ENCODE measurements around the gene KCNMA1.

The KCNMA1 gene

GRCh38 chr10:77582710-77583115 is 54.9 kb downstream of the KCNMA1 start:
- no peaks in the 10 kb centered on the region for H3K27me3 ChIP-seq (ENCODE audit: insufficient read depth, insufficient read length)
- peaks cover 3% of the 10 kb centered on the region for H3K4me1 ChIP-seq (ENCODE audit: insufficient read depth, insufficient read length)
- no peak overlapping the region for H3K9ac ChIP-seq (ENCODE audit: insufficient read length, low read depth)
- H3K4me3 ChIP-seq (ENCODE audit: insufficient read length, low read depth): no peak overlapping the region
- H3K9me3 ChIP-seq (ENCODE audit: insufficient read depth, low read length): no peaks in the 10 kb centered on the region
- DNase-seq (ENCODE audit: low read depth, low spot score): no peak
- no peaks in the 10 kb centered on the region for H3K36me3 ChIP-seq (ENCODE audit: insufficient read depth, insufficient read length, low read length)
- TF ChIP-seq SUZ12 (IDR thresholded peaks at IDR 0.05; ENCODE audit: extremely low read depth, insufficient read depth, insufficient read length): no peak
- no peak for TF ChIP-seq ZNF274 (IDR thresholded peaks at IDR 0.05; ENCODE audit: low read depth, low read length)
- TF ChIP-seq YY1 (IDR thresholded peaks at IDR 0.05; ENCODE audit: insufficient read depth, insufficient read length): no peak

GRCh38 chr10:77581738-77582137 is 55.9 kb downstream of the KCNMA1 start:
- Histone ChIP-seq H3K27me3 (ENCODE audit: insufficient read depth, insufficient read length) (no peaks in the 10 kb centered on the region), H3K4me1 (ENCODE audit: insufficient read depth, insufficient read length) (peaks cover 3% of the 10 kb centered on the region), H3K36me3 (ENCODE audit: insufficient read depth, insufficient read length, low read length) (no peaks in the 10 kb centered on the region), H3K9me3 (ENCODE audit: insufficient read depth, low read length) (no peaks in the 10 kb centered on the region), H3K9ac (ENCODE audit: insufficient read length, low read depth) (no peak overlapping the region), H3K4me3 (ENCODE audit: insufficient read length, low read depth) (no peak overlapping the region)
- no peak for DNase-seq (ENCODE audit: low read depth, low spot score)
- TF ChIP-seq ZNF274 (IDR thresholded peaks at IDR 0.05; ENCODE audit: low read depth, low read length): no peak
- no peak for TF ChIP-seq YY1 (IDR thresholded peaks at IDR 0.05; ENCODE audit: insufficient read depth, insufficient read length)
- no peak for TF ChIP-seq SUZ12 (IDR thresholded peaks at IDR 0.05; ENCODE audit: extremely low read depth, insufficient read depth, insufficient read length)

- Histone ChIP-seq H3K4me1 (ENCODE audit: insufficient read depth, insufficient read length) (peaks cover 3% of the 10 kb centered on the region), H3K27me3 (ENCODE audit: insufficient read depth, insufficient read length) (no peaks in the 10 kb centered on the region), H3K9me3 (ENCODE audit: insufficient read depth, low read length) (no peaks in the 10 kb centered on the region), H3K4me3 (ENCODE audit: insufficient read length, low read depth) (no peak overlapping the region), H3K9ac (ENCODE audit: insufficient read length, low read depth) (no peak overlapping the region), H3K36me3 (ENCODE audit: insufficient read depth, insufficient read length, low read length) (no peaks in the 10 kb centered on the region)
- TF ChIP-seq YY1 (IDR thresholded peaks at IDR 0.05; ENCODE audit: insufficient read depth, insufficient read length): no peak
- TF ChIP-seq ZNF274 (IDR thresholded peaks at IDR 0.05; ENCODE audit: low read depth, low read length): no peak
- no peak for TF ChIP-seq SUZ12 (IDR thresholded peaks at IDR 0.05; ENCODE audit: extremely low read depth, insufficient read depth, insufficient read length)
- DNase-seq (ENCODE audit: low read depth, low spot score): no peak
Observed at GRCh38 chr10:77580482-77580881, 57.1 kb downstream of the KCNMA1 start.

- H3K9me3 ChIP-seq (ENCODE audit: insufficient read depth, low read length): no peaks in the 10 kb centered on the region
- H3K27me3 ChIP-seq (ENCODE audit: insufficient read depth, insufficient read length): no peaks in the 10 kb centered on the region
- no peak overlapping the region for H3K9ac ChIP-seq (ENCODE audit: insufficient read length, low read depth)
- no peaks in the 10 kb centered on the region for H3K36me3 ChIP-seq (ENCODE audit: insufficient read depth, insufficient read length, low read length)
- no peaks in the 10 kb centered on the region for H3K4me1 ChIP-seq (ENCODE audit: insufficient read depth, insufficient read length)
- no peak for DNase-seq (ENCODE audit: low read depth, low spot score)
- TF ChIP-seq YY1 (IDR thresholded peaks at IDR 0.05; ENCODE audit: insufficient read depth, insufficient read length) (no peak), ZNF274 (IDR thresholded peaks at IDR 0.05; ENCODE audit: low read depth, low read length) (no peak), SUZ12 (IDR thresholded peaks at IDR 0.05; ENCODE audit: extremely low read depth, insufficient read depth, insufficient read length) (no peak)
- H3K4me3 ChIP-seq (ENCODE audit: insufficient read length, low read depth): no peak overlapping the region
Observed at GRCh38 chr10:77578583-77579227, 58.9 kb downstream of the KCNMA1 start.

GRCh38 chr10:77577666-77578229 is 59.9 kb downstream of the KCNMA1 start:
- no peak for DNase-seq (ENCODE audit: low read depth, low spot score)
- Histone ChIP-seq H3K4me3 (ENCODE audit: insufficient read length, low read depth) (no peak overlapping the region), H3K4me1 (ENCODE audit: insufficient read depth, insufficient read length) (no peaks in the 10 kb centered on the region), H3K9ac (ENCODE audit: insufficient read length, low read depth) (no peak overlapping the region), H3K36me3 (ENCODE audit: insufficient read depth, insufficient read length, low read length) (no peaks in the 10 kb centered on the region), H3K27me3 (ENCODE audit: insufficient read depth, insufficient read length) (no peaks in the 10 kb centered on the region), H3K9me3 (ENCODE audit: insufficient read depth, low read length) (no peaks in the 10 kb centered on the region)
- TF ChIP-seq YY1 (IDR thresholded peaks at IDR 0.05; ENCODE audit: insufficient read depth, insufficient read length) (no peak), ZNF274 (IDR thresholded peaks at IDR 0.05; ENCODE audit: low read depth, low read length) (no peak), SUZ12 (IDR thresholded peaks at IDR 0.05; ENCODE audit: extremely low read depth, insufficient read depth, insufficient read length) (no peak)

- no peaks in the 10 kb centered on the region for H3K4me1 ChIP-seq (ENCODE audit: insufficient read depth, insufficient read length)
- H3K9ac ChIP-seq (ENCODE audit: insufficient read length, low read depth): no peak overlapping the region
- no peaks in the 10 kb centered on the region for H3K27me3 ChIP-seq (ENCODE audit: insufficient read depth, insufficient read length)
- H3K9me3 ChIP-seq (ENCODE audit: insufficient read depth, low read length): no peaks in the 10 kb centered on the region
- no peak overlapping the region for H3K4me3 ChIP-seq (ENCODE audit: insufficient read length, low read depth)
- no peaks in the 10 kb centered on the region for H3K36me3 ChIP-seq (ENCODE audit: insufficient read depth, insufficient read length, low read length)
- DNase-seq (ENCODE audit: low read depth, low spot score): no peak
- TF ChIP-seq YY1 (IDR thresholded peaks at IDR 0.05; ENCODE audit: insufficient read depth, insufficient read length) (no peak), SUZ12 (IDR thresholded peaks at IDR 0.05; ENCODE audit: extremely low read depth, insufficient read depth, insufficient read length) (no peak), ZNF274 (IDR thresholded peaks at IDR 0.05; ENCODE audit: low read depth, low read length) (no peak)
Observed at GRCh38 chr10:77576444-77577032, 61.1 kb downstream of the KCNMA1 start.

GRCh38 chr10:77576007-77576367 is 61.6 kb downstream of the KCNMA1 start:
- Histone ChIP-seq H3K36me3 (ENCODE audit: insufficient read depth, insufficient read length, low read length) (no peaks in the 10 kb centered on the region), H3K27me3 (ENCODE audit: insufficient read depth, insufficient read length) (no peaks in the 10 kb centered on the region), H3K4me1 (ENCODE audit: insufficient read depth, insufficient read length) (no peaks in the 10 kb centered on the region), H3K4me3 (ENCODE audit: insufficient read length, low read depth) (no peak overlapping the region), H3K9ac (ENCODE audit: insufficient read length, low read depth) (no peak overlapping the region), H3K9me3 (ENCODE audit: insufficient read depth, low read length) (no peaks in the 10 kb centered on the region)
- TF ChIP-seq SUZ12 (IDR thresholded peaks at IDR 0.05; ENCODE audit: extremely low read depth, insufficient read depth, insufficient read length) (no peak), ZNF274 (IDR thresholded peaks at IDR 0.05; ENCODE audit: low read depth, low read length) (no peak), YY1 (IDR thresholded peaks at IDR 0.05; ENCODE audit: insufficient read depth, insufficient read length) (no peak)
- no peak for DNase-seq (ENCODE audit: low read depth, low spot score)

Measured in NT2/D1 (cell line).